ENCODE results near the gene GMFB.
"Not testable (repeated sequence)": the region's sequence is repeated elsewhere in the genome, so short reads cannot be mapped to it uniquely, and the experiment has no call there.

The GMFB gene

GRCh38 chr14:54490445-54491175, 1.8 kb upstream of the GMFB start:
- no peak for DNase-seq

DNA sequence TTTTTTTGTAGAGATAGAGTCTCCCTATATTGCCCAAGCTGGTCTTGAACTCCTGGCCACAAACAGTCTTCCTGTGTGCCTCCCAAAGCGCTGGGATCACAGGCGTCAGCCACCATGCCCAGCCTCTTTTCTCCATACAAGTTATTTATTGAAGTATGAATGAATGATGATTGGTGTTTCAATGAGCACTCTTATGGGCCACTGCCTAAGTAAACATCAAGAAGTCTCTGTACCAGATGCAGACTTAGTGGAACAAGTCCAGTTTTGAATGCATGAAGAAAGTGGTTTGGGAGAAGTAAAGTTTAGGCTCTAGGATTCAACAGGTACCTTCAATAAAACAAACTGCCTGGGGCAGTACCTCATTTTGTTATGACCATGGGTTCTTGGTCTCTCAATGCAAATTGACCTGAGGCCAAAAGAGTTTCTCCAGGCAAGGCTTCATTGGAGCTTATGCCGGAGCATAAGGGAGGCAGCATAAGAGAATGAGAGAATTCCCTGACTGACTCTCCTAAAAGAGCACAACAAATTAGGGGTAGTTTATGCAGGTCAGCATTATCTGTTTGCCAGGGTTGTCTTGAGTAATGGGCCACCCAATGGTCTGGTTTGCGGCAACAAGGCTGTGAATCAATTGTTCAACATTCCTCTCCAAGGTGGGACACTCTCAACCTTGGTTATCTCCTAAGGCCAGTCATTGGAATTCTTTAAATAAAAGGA, 1.1 kb upstream of the GMFB start:
- DNase-seq: no peak

DNA sequence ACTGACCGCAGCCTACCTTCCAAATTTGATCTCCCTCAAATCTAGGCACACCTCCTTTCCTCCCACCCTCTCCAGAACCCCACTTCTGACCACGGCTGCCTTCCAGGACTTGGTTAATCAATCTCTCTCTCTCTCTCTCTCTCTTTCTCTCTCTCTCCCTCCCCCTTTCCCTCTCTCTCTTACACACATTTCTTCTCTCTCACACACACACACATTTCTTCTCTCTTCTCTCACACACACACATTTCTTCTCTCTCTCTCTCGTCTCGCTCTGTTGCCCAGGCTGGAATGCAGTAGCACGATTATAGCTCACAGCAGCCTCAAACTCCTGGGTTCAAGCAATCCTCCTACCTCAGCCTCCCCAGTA, 521 bp upstream of the GMFB start:
- DNase-seq: no peak

- no peak for DNase-seq
Observed at GRCh38 chr14:54488318-54488645, 498 bp downstream of the GMFB start.

DNA sequence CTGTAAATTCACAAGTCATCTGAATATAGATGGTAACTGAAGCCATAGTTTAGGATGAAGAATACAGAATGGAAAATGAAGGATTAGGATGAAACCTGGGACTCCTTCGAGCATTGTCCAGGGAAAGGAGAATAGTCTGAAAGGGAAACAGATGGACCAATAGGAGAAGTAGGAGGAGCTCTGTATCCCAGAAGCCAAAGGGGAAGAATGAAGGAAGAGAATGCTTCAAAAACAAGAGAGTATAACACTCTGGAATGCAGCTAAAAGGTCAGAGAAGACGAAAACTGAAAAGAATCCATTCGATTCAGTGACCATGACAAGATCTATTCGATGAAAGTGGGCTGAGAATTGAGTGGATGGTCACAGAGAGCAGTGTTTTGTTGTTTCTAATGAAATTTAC, 1.0 kb downstream of the GMFB start:
- DNase-seq: no peak

- DNase-seq: no peak
Observed at GRCh38 chr14:54486685-54487084, 2.1 kb downstream of the GMFB start.

DNA sequence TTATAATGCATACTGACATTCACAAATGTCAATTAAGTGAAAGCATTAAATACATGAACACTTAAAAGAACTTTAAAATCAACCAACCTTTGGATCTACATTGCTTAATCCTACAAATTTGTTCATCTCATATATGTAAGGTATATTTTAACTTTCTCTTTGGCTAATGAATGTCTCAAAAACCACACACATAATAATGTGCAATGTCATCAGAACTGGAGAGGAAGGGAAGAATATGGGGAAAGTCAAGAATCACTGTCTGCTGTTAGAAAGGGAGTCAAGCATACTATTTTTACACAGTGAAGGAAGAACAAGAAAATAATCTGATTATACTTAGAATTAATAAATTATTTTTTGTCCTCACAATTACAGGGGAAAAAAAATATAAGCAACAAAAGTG, 4.9 kb downstream of the GMFB start:
- DNase-seq: no peak

DNA sequence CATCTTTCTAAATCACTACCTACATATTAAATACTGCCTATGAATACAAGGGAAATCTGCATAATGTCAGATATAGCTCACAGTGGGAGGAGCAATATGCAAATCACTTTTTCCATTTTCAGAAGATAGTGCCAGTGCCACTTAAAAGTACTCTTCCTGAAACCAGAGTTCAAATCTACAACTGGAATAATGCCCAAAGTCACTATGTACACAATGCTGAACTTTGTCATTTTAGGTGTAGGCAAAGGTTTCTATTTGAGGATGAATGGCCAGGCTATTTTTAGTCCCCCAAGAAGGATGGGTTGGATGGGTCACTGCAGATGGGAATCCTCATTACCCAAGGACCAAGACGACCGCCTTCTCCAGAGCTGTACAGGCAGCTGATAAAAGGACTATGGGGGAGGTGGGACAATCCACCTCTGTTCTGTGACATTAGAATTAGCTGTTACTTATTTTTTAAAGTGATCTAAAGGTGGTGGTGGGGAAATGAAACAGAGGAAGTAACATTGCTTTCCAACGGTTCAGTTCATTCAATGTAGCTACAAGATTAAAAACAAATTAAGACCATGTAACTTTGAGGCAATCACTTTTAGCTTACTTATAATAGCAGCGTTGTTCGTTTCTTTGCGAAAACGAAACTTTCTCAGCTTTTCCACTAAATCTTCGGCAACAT, 5.6 kb downstream of the GMFB start:
- DNase-seq: no peak

DNA sequence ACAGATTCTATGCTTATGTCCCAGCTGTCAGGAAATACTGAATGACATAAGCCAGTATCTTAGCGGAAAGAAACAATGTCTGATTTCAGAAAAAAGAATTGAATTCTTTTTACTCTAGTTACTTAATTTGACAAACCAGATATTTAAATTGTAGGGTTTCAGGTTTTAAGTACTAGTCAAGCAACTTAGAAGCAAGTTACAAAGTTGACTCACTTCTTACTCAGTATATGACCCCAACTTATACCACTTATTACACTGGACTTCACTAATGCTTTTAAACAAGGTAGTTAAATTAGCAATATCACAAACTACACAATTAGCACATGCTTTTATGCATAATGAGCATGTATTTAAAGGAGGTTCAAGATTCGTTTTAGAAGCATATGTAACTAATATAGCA, 7.1 kb downstream of the GMFB start:
- no peak for DNase-seq

- DNase-seq: no peak
Observed at GRCh38 chr14:54480830-54481562, 7.8 kb downstream of the GMFB start.

DNA sequence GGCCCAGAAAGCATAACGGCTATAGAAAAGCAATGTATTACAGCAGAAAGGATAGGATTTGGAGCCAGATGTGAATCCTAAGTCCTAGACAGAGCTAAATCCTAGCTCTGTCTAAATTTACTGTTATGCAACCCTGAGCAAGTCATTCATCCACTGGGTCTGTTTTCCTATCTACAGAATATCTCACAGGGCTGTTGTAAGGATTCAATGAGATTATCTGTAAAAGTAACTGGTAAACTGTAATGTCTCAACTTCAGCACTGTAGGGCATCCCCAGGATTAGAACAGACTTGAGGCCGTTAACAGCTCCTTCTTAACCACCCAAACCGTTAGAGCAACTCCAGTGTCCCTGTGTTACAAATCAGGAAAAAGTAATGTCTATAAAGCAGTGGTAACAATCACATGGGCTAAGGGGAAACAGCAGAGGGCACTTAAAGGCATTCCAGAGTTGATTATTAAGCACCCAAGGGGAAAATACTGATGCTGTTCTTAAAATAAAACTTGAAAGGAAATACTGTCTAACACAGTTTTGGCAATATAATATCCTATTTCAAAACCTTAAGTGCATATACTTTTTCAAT, 10.1 kb downstream of the GMFB start:
- DNase-seq: no peak

- no peak for DNase-seq
Observed at GRCh38 chr14:54475911-54476310, 12.9 kb downstream of the GMFB start.

DNA sequence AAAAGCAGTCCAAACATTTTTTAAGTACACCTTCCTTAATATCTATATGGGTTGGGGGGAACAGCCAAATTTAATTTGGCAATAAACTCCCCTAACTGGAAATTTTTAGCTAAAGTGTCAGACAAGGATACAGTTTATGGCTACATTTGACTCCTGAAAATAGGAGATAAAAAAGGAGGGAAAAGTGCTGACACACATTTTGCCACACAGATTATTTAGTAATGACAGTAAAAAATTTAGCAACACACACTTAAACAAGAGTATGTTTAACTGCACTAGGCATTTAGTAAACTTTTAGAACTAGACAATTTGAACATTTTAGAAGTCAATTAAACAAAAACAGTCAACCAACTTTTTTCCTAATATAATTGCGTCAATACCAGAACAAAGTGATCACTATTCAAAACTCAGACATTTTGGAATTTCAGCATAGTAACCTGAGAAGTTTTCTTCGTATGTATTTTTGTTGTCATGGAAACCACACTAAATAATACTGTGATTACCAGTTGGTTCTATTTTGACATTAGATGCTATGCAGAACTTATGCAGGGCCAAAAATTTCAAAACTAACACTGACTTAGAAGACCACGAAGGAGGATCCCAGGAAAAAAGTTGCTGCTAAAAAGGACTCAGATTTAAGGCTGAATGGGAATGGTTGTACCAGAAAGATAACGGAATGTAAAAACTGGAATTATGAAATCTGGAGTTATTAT, 13.4 kb downstream of the GMFB start:
- no peak for DNase-seq

GRCh38 chr14:54474232-54474793, 14.5 kb downstream of the GMFB start:
- DNase-seq: no peak

DNA sequence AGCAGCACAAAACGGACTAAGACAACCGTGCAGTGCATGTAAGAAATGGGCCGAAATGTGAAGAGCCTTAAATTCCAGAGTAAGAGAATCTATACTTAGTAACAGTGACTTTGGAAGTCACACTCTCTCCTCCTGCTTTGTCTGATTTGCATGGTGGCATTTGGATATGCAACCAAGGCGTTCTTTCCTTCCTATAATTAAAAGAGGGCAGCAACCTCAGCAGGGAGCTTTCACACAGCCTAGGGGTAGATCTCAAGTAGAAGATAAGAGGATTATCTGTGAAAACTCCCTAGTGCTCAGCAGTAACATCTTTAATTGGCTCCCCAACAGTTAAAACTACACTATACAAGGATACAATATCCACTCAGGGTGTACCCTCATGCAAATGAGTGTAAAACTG, 16.5 kb downstream of the GMFB start:
- DNase-seq: no peak

GRCh38 chr14:54471641-54472040, 17.1 kb downstream of the GMFB start:
- no peak for DNase-seq

GRCh38 chr14:54470701-54471100, 18.1 kb downstream of the GMFB start:
- DNase-seq: no peak

- DNase-seq: no peak
Observed at GRCh38 chr14:54467280-54467679, 21.5 kb downstream of the GMFB start.

DNA sequence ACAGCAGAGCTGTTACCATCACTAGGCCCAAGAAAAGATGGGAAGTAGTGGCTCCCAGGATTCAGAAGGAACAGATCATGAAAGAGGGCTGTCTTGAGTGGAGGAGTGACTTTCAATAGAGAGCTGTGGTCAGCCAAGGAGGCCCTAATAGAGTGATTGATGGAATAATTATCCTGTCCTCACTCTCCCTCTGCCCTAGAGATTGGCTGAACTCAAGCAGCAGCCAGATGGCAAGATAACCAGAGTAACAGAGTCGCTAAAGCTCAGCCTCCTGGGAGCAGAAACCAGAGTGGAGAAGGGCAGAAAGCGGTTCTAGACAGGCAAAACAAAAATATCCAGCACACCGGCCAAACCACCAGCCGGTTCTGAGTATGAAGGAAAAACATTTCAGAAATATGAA, 23.1 kb downstream of the GMFB start:
- no peak for DNase-seq

GRCh38 chr14:54462048-54462447, 26.7 kb downstream of the GMFB start:
- no peak for DNase-seq

DNA sequence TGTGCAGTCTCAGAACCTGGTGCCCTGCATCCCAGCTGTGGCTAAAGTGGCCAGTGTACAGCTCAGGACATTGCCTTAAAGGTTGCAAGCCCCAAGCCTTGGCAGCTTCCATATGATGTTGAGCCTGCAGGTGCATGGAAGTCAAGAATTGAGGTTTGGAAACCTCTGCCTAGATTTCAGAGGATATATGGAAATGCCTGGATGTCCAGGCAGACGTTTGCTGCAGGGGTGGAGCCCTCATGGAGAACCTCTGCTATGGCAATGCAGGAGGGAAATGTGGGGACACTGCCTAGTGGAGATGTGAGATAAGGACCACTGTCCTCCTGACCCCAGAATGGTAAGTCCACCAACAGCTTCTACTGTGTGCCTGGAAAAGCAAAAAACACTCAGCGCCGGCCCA, 29.7 kb downstream of the GMFB start:
- no peak for DNase-seq

DNA sequence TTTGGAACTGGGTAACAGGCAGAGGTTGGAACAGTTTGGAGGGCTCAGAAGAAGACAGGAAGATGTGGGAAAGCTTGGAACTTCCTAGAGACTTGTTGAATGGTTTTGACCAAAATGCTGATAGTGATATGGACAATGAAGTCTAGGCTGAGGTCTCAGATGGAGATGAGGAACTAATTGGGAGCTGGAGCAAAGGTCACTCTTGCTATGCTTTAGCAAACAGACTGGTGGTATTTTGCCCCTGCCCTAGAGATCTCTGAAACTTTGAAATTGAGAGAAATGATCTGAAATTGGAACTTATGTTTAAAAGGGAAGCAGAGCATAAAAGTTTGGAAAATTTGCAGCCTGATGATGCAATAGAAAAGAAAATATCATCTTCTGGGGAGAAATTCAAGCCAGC, 30.2 kb downstream of the GMFB start:
- DNase-seq: not testable (repeated sequence)

All from NCI-H1930 (cell line).